K562 (cell line): ENCODE measurements around the gene OR5A2. TPM values are rescaled to one million over a fixed set of nuclear protein-coding genes. Genes with fewer than 3 reads are reported as not detected.
A peak's percentile ranks its signal among the peaks of the same experiment; 100 is the strongest.

Experiments
- ATAC-seq: fragments of 200-7000 bp; cut with Tn5 transposase; 3 replicates; pipeline ENCODE4 v1.9.1; 2020; ENCODE audit warnings: moderate library complexity
- BruUV-seq: library from RNA; stranded (reverse); fragments of 400-500 nt; replicated peaks from 2 replicates; lab custom pipeline; 2021; lab: Mats Ljungman, UMichigan
- CTCF ChIA-PET: fragments of 300-600 bp; formaldehyde crosslinking; extraction: SDS; loops from one replicate; lab custom pipeline; 2021; ENCODE audit warnings: low intra/inter-chr PET ratio; lab: Yijun Ruan, JAX
- POLR2A ChIA-PET: fragments of 300-600, 350-650 bp; sonication (Branson Sonifier 250); formaldehyde crosslinking; extraction: SDS; loops from one replicate; lab custom pipeline; 2021; ENCODE audit warnings: antibody characterized with exemption, inconsistent platforms; lab: Yijun Ruan, JAX
- DNase-seq, 4 experiments: peaks; one replicate each; pipeline versions ENCODE4 v3.0.0 to v3.0.0-alpha.2; 2011 to 2018; ENCODE audit warnings: low spot score in 3 of 4, mixed read lengths in 3 of 4; ENCODE audit errors: extremely low read depth in 1 of 4
- FAIRE-seq: peaks from 2 replicates; lab custom pipeline; 2011; peaks lifted over from hg19 to GRCh38; lab: Jason Lieb, UNC
- H2AFZ ChIP-seq: 2 replicates; pipeline ENCODE4 v1.6.0; 2011; ENCODE audit warnings: low read depth, low read length, control low read depth, inconsistent platforms
- H3K27ac ChIP-seq: fragments of 200-600 bp; 3 replicates; pipeline ENCODE4 v1.8.0; 2011; ENCODE audit warnings: low read depth, mild to moderate bottlenecking, control low read depth, inconsistent platforms, low read length, moderate library complexity, mixed read lengths; ENCODE audit errors: extremely low read depth
- H3K27me3 ChIP-seq, 2 experiments: fragments of 300-600 bp in 1 of 2; 2 replicates in 1 of 2; 3 replicates in 1 of 2; pipeline versions ENCODE4 v1.6.0 to v1.8.0; 2011; ENCODE audit warnings: inconsistent platforms in 2 of 2, low read length in 2 of 2, mild to moderate bottlenecking in 1 of 2, mixed read lengths in 1 of 2, moderate library complexity in 1 of 2; ENCODE audit not compliant: control insufficient read depth in 2 of 2, insufficient read depth in 2 of 2
- H3K36me3 ChIP-seq: fragments of 300-600 bp; 3 replicates; pipeline ENCODE4 v1.8.0; 2011; ENCODE audit warnings: mild to moderate bottlenecking, low read length, inconsistent platforms; ENCODE audit not compliant: control insufficient read depth, insufficient read depth
- H3K4me1 ChIP-seq, 2 experiments: fragments of 200-600 bp in 1 of 2; replicated peaks in 1 of 2; 2 replicates in 1 of 2; 3 replicates in 1 of 2; pipeline versions ENCODE4 v1.5.1 to v1.8.0; 2011; ENCODE audit warnings: inconsistent platforms in 2 of 2, low read length in 2 of 2, mild to moderate bottlenecking in 1 of 2, mixed read lengths in 1 of 2, moderate library complexity in 1 of 2; ENCODE audit not compliant: control insufficient read depth in 2 of 2, insufficient read depth in 2 of 2
- H3K4me2 ChIP-seq: 2 replicates; pipeline ENCODE4 v1.6.1; 2011; ENCODE audit warnings: low read length, control low read depth, inconsistent platforms, mixed read lengths; ENCODE audit not compliant: insufficient read depth
- H3K4me3 ChIP-seq: fragments of 200-600 bp; sonication (generic), shearing (Covaris generic); 2 replicates; pipeline ENCODE4 v1.5.1; 2016; ENCODE audit warnings: control low read depth, inconsistent platforms
- H3K79me2 ChIP-seq: fragments of 200-600 bp; 3 replicates; pipeline ENCODE4 v1.8.0; 2011; ENCODE audit warnings: low read length, inconsistent platforms; ENCODE audit not compliant: control insufficient read depth, insufficient read depth
- H3K9ac ChIP-seq, 2 experiments: 2 replicates each; pipeline versions ENCODE4 v1.6.0 to v1.6.1; 2011; ENCODE audit warnings: low read depth in 2 of 2, low read length in 2 of 2, control low read depth in 1 of 2, inconsistent platforms in 1 of 2, mild to moderate bottlenecking in 1 of 2, mixed read lengths in 1 of 2; ENCODE audit not compliant: insufficient read depth in 1 of 2
- H3K9me1 ChIP-seq: one replicate; pipeline ENCODE4 v1.6.0; 2011; ENCODE audit warnings: inconsistent platforms, mild to moderate bottlenecking, low read length, moderate library complexity; ENCODE audit not compliant: control insufficient read depth, insufficient read depth
- H3K9me3 ChIP-seq: replicated peaks from 2 replicates; pipeline ENCODE4 v1.5.1; 2011; ENCODE audit warnings: low read depth, low read length, inconsistent platforms; ENCODE audit not compliant: control insufficient read depth, insufficient read depth
- H4K20me1 ChIP-seq: replicated peaks from 2 replicates; pipeline ENCODE4 v1.6.1; 2011; ENCODE audit warnings: low read length, inconsistent platforms, mixed read lengths; ENCODE audit not compliant: control insufficient read depth, insufficient read depth
- AFF4 ChIP-seq: sonication (generic); formaldehyde crosslinking; IDR thresholded peaks from 2 replicates; pipeline ENCODE4 v1.8.0; 2023; ENCODE audit warnings: mild to moderate bottlenecking, missing genetic modification reagents
- BRD4 ChIP-seq: fragments of 200-600 bp; sonication (generic); IDR thresholded peaks from 2 replicates; pipeline ENCODE4 v1.6.1; 2017; ENCODE audit warnings: inconsistent platforms
- CEBPB ChIP-seq: fragments of 450-650 bp; IDR thresholded peaks from 2 replicates; pipeline ENCODE4 v1.6.1; 2016; ENCODE audit warnings: missing genetic modification characterization, missing compliant biosample characterization
- CEBPG ChIP-seq, 3 experiments: fragments of 200-800 bp in 1 of 3; sonication (Bioruptor generic) in 1 of 3; sonication (generic) in 1 of 3; formaldehyde crosslinking in 1 of 3; IDR thresholded peaks in 2 of 3; conservative IDR thresholded peaks in 1 of 3; 2 replicates each; pipeline versions ENCODE4 v1.6.1 to v1.8.0; 2016 to 2022; ENCODE audit warnings: missing compliant biosample characterization in 2 of 3, missing genetic modification characterization in 2 of 3, mild to moderate bottlenecking in 1 of 3, missing genetic modification reagents in 1 of 3
- JUNB ChIP-seq: fragments of 450-650 bp; formaldehyde crosslinking; conservative IDR thresholded peaks from 2 replicates; pipeline ENCODE4 v1.4.0; 2020; ENCODE audit warnings: mild to moderate bottlenecking
- NR4A1 ChIP-seq, 2 experiments: fragments of 250-450 bp in 1 of 2; fragments of 450-650 bp in 1 of 2; sonication (Bioruptor Pico) in 1 of 2; IDR thresholded peaks; 2 replicates each; pipeline versions ENCODE4 v1.4.0 to v1.6.1; 2016 to 2020; ENCODE audit warnings: mild to moderate bottlenecking in 2 of 2, missing compliant biosample characterization in 1 of 2, missing genetic modification characterization in 1 of 2, moderate library complexity in 1 of 2
- RUNX1 ChIP-seq: sonication (generic); IDR thresholded peaks from 2 replicates; pipeline ENCODE4 v1.6.1; 2016; ENCODE audit warnings: antibody characterized with exemption, low read depth
- ZFP36 ChIP-seq: fragments of 150-350 bp; IDR thresholded peaks from 2 replicates; pipeline ENCODE4 v1.6.1; 2018; ENCODE audit warnings: low read length, low read depth; ENCODE audit not compliant: partially characterized antibody
- ZNF133 ChIP-seq: fragments of 250-450 bp; sonication (Bioruptor Pico); IDR thresholded peaks from 2 replicates; pipeline ENCODE4 v1.4.0; 2020; ENCODE audit warnings: mild to moderate bottlenecking
- WGBS: fragments of 100-300 bp; shearing (Covaris generic); methylation state at CpG from one replicate; pipeline ENCODE4 v1.1.6; 2016; ENCODE audit warnings: low coverage, mixed read lengths; ENCODE audit not compliant: insufficient coverage; ENCODE audit errors: missing lambda C conversion rate; 5-methylcytosine and 5-hydroxymethylcytosine counted together
- in situ Hi-C: fragments of 300-500 bp; cut with MboI; formaldehyde crosslinking; loops from 4 replicates; pipeline ENCODE4 v1.15.0; 2018; ENCODE audit warnings: inconsistent platforms, mixed read lengths
- intact Hi-C: fragments of 100-400 bp; cut with micrococcal nuclease; formaldehyde crosslinking; loops from 2 replicates; pipeline ENCODE4 v1.14.2; 2022
- polyA plus RNA-seq, 8 experiments: library from polyadenylated mRNA; depleted of rRNA in 4 of 8; stranded (reverse) in 5 of 8; unstranded in 3 of 8; fragments of >200 nt; fragmentation: Nextera tagmentation in 2 of 8; fragmentation: Illumina TruSeq in 1 of 8; extraction: Ambion mirVana in 2 of 8; extraction: Trizol in 1 of 8; gene quantifications; 2 replicates each; pipeline versions ENCODE4 v1.2.1 to v1.2.3, GENCODE V29; 2011 to 2014; ENCODE audit warnings: inconsistent platforms in 1 of 8, missing spikeins in 1 of 8
- total RNA-seq, 7 experiments: library from RNA; depleted of rRNA in 6 of 7; stranded (reverse); fragments of >200 nt in 6 of 7; fragmentation: Illumina TruSeq in 2 of 7; extraction: Trizol in 2 of 7; gene quantifications; 2 replicates each; pipeline versions ENCODE4 v1.2.1 to v1.2.3, GENCODE V29; 2011 to 2021; ENCODE audit warnings: low replicate concordance in 1 of 7

OR5A2 gene
- total and polyA plus RNA-seq, 9 of the 15 experiments (the other 6 are each of a cell fraction or from before 2014, with no cell fraction given), result not detected

GRCh38 chr11:59413646-59414045 lies 12.6 kb downstream of the OR5A2 start:
- BruUV-seq, result no TSS peak
- no peaks in the 10 kb centered on the region for H3K9me1 ChIP-seq
- ATAC-seq (no peak), DNase-seq (no peak), FAIRE-seq (no peak)
- no peak overlapping the region for H3K4me2 ChIP-seq
- no peak overlapping the region for H3K4me3 ChIP-seq
- H3K27me3 ChIP-seq, result no peaks in the 10 kb centered on the region
- WGBS, result 5% methylated on average over 2 of the region's 2 CpGs
- no peaks in the 10 kb centered on the region for H3K36me3 ChIP-seq
- no peak overlapping the region for H2AFZ ChIP-seq
- H4K20me1 ChIP-seq, result no peaks in the 10 kb centered on the region
- in situ Hi-C loops, result no loop called here
- ChIA-PET POLR2A (interaction anchor here (0.7 kb wide), 1 partner anchor 221 kb away, joined by 3 read pairs; no protein-coding TSS in a partner anchor), CTCF (no interaction called here)
- H3K79me2 ChIP-seq, result no peaks in the 10 kb centered on the region
- no peaks in the 10 kb centered on the region for H3K4me1 ChIP-seq
- H3K9me3 ChIP-seq, result no peaks in the 10 kb centered on the region
- intact Hi-C loops, result no loop called here
- H3K27ac ChIP-seq, result no peak overlapping the region
- H3K9ac ChIP-seq, result no peak overlapping the region
- TF ChIP-seq CEBPB, result peak; percentile 75
- no peak for TF ChIP-seq NR4A1 (CRISPR knock-in tag; IDR thresholded peaks at IDR 0.05)
- no peak for TF ChIP-seq NR4A1 (tag; IDR thresholded peaks at IDR 0.05)
- no peak for TF ChIP-seq CEBPG (CRISPR knock-in tag; IDR thresholded peaks at IDR 0.05)
- TF ChIP-seq CEBPG (tag; conservative IDR thresholded peaks at IDR 0.05 in 1 of 2, IDR thresholded peaks at IDR 0.05 in 1 of 2), result peak in 1 of 2 experiments; percentile 52; a peak in 2 of 4 replicates

GRCh38 chr11:59403546-59403945 lies 22.7 kb downstream of the OR5A2 start:
- Histone ChIP-seq H3K36me3 (no peaks in the 10 kb centered on the region), H4K20me1 (no peaks in the 10 kb centered on the region), H3K9me1 (no peaks in the 10 kb centered on the region), H3K4me2 (no peak overlapping the region), H3K4me1 (no peaks in the 10 kb centered on the region), H3K4me3 (no peak overlapping the region), H2AFZ (no peak overlapping the region), H3K27me3 (no peaks in the 10 kb centered on the region), H3K79me2 (no peaks in the 10 kb centered on the region), H3K27ac (no peak overlapping the region), H3K9ac (no peak overlapping the region), H3K9me3 (no peaks in the 10 kb centered on the region)
- intact Hi-C loops, result no loop called here
- in situ Hi-C loops, result no loop called here
- TF ChIP-seq BRD4 (no peak), AFF4 (CRISPR knock-in tag) (no peak), RUNX1 (no peak), ZNF133 (CRISPR knock-in tag) (no peak), ZFP36 (peak; percentile 66), JUNB (CRISPR knock-in tag) (no peak)
- ATAC-seq, result no peak
- no TSS peak for BruUV-seq
- no peak for FAIRE-seq
- ChIA-PET CTCF (no interaction called here), POLR2A (no interaction called here)
- no peak for DNase-seq
